ENCODE measurements around the gene PICALM.
"Not testable (repeated sequence)": the region's sequence is repeated elsewhere in the genome, so short reads cannot be mapped to it uniquely, and the experiment has no call there.

PICALM gene

GRCh38 chr11:85930879-85931366, 138.0 kb downstream of the PICALM start:
- no peak for DNase-seq

- DNase-seq, result not testable (repeated sequence)
Observed at GRCh38 chr11:85926653-85927214, 142.2 kb downstream of the PICALM start.

GRCh38 chr11:85923455-85923854, 145.4 kb downstream of the PICALM start:
- no peak for DNase-seq

GRCh38 chr11:85922367-85922766, 146.5 kb downstream of the PICALM start:
- no peak for DNase-seq

GRCh38 chr11:85918910-85919794, 149.7 kb downstream of the PICALM start:
- no peak for DNase-seq

- no peak for DNase-seq
Observed at GRCh38 chr11:85914425-85914824, 154.5 kb downstream of the PICALM start.

- no peak for DNase-seq
Observed at GRCh38 chr11:85913513-85913912, 155.4 kb downstream of the PICALM start.

- DNase-seq, result no peak
Observed at GRCh38 chr11:85912414-85912813, 156.5 kb downstream of the PICALM start.
